Measurements from ENCODE around the gene REXO1.
A peak's percentile ranks its signal among the peaks of the same experiment; 100 is the strongest.

REXO1 gene

DNA sequence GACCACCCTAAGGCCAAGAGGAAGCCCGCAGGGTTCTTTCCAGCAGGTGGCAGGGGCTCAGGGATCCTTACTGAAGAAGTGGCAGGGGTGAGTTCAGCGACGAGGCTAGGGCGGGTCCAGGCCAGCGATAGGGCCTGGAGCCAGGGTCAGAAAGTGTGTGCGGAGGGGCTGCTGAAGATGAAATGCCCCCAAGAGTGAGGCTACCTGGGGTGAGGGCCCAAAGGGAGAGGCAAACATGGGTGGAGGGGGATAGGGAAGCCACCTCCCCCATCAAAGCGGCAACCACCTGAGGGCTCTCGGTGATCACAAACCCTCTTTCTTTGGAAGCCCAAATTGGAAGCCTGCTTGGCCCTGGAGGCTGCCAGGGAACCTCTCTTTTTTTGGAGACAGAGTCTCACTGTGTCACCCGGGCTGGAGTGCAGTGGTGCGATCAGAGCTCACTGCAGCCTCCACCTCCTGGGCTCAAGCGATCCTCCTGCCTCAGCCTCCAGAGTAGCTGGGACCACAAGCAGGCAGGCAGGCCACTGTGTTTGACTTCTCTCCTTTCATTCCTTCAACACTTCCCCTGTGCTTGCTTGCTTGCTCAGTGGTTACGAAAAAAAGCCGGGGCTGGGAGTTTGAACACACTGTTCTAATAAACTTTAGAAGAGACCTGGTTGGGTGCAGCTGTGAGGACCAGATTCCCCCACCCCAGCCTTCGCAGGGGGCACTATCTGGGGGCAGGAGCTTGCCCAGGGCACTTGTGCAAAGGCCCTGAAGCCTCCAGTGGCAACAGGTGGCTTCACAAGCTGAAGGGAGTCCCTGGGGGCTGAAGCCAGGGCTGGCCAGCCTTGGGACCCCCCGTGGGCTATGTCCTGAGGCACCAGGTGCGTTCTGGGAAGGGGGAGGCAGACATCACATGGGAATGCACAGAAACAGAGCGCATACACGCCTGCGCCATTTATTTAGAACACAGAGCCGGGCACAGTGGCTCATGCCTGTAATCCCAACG, 34.8 kb downstream of the REXO1 start:
- peaks cover 16 to 55% (median 45%) of the 10 kb centered on the region in 11 experiments; a peak in 21 of 22 replicates for H4K20me1 ChIP-seq
- no peaks in the 10 kb centered on the region for H3K27me3 ChIP-seq
- peaks cover 35 to 44% (median 41%) of the 10 kb centered on the region in 11 experiments for H3K36me3 ChIP-seq
- H3K4me2 ChIP-seq: peak overlapping the region; percentile 80 to 94 (median 88)
- peak overlapping the region; percentile 53 to 78 (median 66) for H3K4me3 ChIP-seq
- no peak for TF ChIP-seq Cebpa-rat (IDR thresholded peaks at IDR 0.05)
- H3K9ac ChIP-seq: peak overlapping the region; percentile 67 to 81 (median 75)
- peaks cover 15 to 56% (median 51%) of the 10 kb centered on the region in 10 experiments for H3K4me1 ChIP-seq
- peak overlapping the region in 8 of 11 experiments; percentile 45 to 83 (median 72); a peak in 11 of 22 replicates for H3K27ac ChIP-seq
- H3K9me3 ChIP-seq (replicated peaks in 1 of 11): no peaks in the 10 kb centered on the region

DNA sequence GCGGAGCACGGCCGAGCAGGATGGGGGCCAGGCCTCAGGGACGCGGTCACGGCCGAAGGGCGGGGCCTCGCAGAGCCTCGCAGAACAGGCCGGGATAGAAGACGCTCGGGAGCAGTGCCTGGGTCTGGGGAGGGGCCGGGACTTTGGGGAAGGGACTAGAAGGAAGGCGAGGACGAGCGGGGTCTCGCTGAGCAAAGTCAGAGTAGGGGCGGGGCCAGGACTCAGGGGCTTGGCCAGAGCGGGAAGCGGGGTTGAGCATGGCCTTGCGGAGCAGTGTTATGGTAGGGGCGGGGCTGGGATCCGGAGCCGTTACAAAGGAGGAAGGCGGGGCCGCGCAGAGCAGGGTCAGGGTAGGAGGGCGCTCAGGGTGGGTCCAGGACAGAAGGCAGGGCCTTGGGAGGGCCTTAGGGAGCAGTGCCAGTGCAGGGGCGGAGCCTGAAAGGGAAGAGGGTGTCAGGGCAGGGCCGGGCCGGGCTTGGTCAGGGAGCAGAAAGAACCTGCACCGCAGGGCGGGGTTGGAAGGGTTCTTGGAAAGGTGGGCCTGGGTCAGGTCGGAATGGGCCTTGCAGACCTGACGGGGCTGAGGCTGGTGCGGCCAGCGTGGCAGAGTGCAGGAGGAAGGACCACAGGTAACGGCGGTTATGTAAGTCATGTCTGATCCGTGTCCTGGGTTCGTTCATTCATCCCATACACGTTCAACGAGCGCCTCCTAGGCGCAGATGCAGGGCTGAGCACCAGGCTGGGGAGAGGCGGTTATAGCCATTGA, 35.7 kb downstream of the REXO1 start:
- Histone ChIP-seq H3K4me3 (peak overlapping the region; percentile 53 to 78 (median 66)), H3K4me2 (peak overlapping the region; percentile 80 to 94 (median 88)), H3K9me3 (replicated peaks in 1 of 11) (no peaks in the 10 kb centered on the region), H3K36me3 (peaks cover 27 to 35% (median 32%) of the 10 kb centered on the region in 11 experiments), H3K4me1 (peaks cover 15 to 56% (median 51%) of the 10 kb centered on the region in 10 experiments), H3K9ac (peak overlapping the region; percentile 67 to 81 (median 75)), H3K27me3 (no peaks in the 10 kb centered on the region), H4K20me1 (peaks cover 8 to 46% (median 36%) of the 10 kb centered on the region in 11 experiments; a peak in 21 of 22 replicates), H3K27ac (peak overlapping the region in 10 of 11 experiments; percentile 58 to 83 (median 72); a peak in 20 of 22 replicates)
- no peak for TF ChIP-seq Cebpa-rat (IDR thresholded peaks at IDR 0.05)

DNA sequence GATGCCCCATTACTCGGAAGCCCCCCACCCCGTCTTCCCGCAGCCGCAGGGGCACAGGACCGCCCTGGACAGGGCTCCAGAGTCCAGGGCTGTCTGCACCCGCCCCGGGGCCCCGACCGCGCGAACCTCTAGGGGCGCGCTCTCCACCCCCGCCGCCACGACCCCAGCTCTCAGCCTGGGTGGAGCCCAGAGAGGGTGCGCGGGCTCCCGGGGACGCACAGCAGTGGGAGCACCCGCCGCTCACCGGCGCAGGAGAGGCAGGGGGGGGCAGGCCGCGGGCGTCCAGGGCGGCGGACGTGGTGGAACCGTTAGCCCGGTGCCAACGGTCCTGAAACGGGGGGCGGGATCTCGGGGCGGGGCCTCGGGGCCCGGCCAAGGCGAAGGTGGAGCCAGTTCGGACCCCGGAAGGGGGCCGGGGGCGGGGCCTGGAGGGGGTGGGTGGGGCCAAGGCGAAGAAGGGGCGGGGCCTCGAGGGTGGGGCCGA, 36.3 kb downstream of the REXO1 start, which contains the start of gene ATP8B3:
Gene ATP8B3, minus strand, starts transcription at position 335 of the 484 bp plus-strand sequence. CDS start 540 bp downstream, outside the sequence.
- peaks cover 15 to 56% (median 51%) of the 10 kb centered on the region in 10 experiments for H3K4me1 ChIP-seq
- peak within 1 kb of the TSS; percentile 63 to 83 (median 73); a peak in 21 of 22 replicates for H3K27ac ChIP-seq
- TF ChIP-seq Cebpa-rat (IDR thresholded peaks at IDR 0.05): no peak
- peak within 1 kb of the TSS; percentile 53 to 78 (median 66) for H3K4me3 ChIP-seq
- H3K4me2 ChIP-seq: peak within 1 kb of the TSS; percentile 82 to 94 (median 89)
- no peaks in the 10 kb centered on the region for H3K9me3 ChIP-seq (replicated peaks in 1 of 11)
- H3K9ac ChIP-seq: peak within 1 kb of the TSS; percentile 67 to 82 (median 77)
- H4K20me1 ChIP-seq: peaks cover 5 to 40% (median 30%) of the 10 kb centered on the region in 11 experiments; a peak in 21 of 22 replicates
- H3K36me3 ChIP-seq: peaks cover 20 to 29% (median 26%) of the 10 kb centered on the region in 11 experiments
- no peaks in the 10 kb centered on the region for H3K27me3 ChIP-seq

DNA sequence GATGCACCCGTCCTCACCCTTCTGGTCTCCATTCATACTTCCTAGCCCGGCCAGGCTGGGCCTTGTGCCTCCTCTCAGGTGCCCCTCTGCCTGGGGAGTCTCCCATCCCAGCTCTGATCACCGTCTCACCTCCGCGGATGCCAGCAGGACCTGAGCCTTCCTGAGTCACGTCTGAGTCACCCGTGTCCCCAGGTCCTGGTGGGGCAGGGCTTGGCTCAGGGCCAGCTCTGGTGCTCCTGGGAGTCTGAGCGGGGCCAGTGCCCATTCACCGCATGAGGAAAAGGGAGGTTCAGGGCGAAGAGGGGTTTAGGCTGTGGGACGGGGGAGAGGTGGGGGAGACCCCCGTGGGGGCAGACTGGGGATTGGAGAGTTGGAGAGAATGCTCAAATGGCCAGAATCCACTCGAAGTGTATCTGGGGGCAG, 36.8 kb downstream of the REXO1 start:
- H3K4me3 ChIP-seq: peak overlapping the region; percentile 53 to 78 (median 66)
- peak overlapping the region; percentile 80 to 93 (median 87) for H3K4me2 ChIP-seq
- H3K4me1 ChIP-seq: peaks cover 15 to 56% (median 51%) of the 10 kb centered on the region in 10 experiments
- peaks cover 16 to 26% (median 21%) of the 10 kb centered on the region in 11 experiments for H3K36me3 ChIP-seq
- no peaks in the 10 kb centered on the region for H3K27me3 ChIP-seq
- peak overlapping the region; percentile 63 to 81 (median 73); a peak in 21 of 22 replicates for H3K27ac ChIP-seq
- no peak for TF ChIP-seq Cebpa-rat (IDR thresholded peaks at IDR 0.05)
- peaks cover 5 to 35% (median 27%) of the 10 kb centered on the region in 11 experiments; a peak in 21 of 22 replicates for H4K20me1 ChIP-seq
- H3K9me3 ChIP-seq (replicated peaks in 1 of 11): no peaks in the 10 kb centered on the region
- H3K9ac ChIP-seq: peak overlapping the region; percentile 67 to 82 (median 77)

DNA sequence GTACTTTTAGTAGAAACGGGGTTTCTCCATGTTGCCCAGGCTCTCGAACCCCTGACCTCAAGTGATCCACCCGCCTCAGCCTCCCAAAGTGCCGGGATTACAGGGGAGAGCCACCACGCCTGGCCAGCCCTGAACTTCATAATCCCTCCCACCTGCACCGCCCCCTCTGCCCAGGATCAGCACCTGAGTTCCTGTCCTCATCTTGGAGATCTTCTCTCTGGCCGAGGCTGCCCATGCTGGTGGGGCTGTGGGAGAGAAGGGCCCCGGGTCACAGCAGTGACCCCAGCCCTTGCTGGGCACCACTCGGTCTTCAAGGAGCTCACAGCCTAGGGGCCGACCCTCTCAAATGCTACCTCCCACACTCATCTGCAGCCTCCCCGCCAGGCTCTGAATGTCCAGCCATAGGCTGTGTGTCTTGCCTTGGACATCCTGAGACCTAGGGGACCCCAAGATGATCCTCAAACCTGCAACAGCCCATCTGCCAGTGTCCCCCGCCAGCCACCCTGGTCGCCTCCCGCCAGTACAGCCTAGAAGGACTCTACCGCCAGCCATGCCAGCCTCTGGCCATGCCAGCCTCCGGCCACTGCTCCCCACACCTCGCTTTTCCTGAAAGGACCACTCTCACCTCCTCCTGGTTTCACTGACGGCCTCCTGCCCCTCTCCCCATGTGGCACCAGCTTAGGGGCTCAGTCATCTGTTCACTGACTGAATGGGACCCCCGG, 37.7 kb downstream of the REXO1 start:
- H3K4me3 ChIP-seq: no peak overlapping the region
- H3K9ac ChIP-seq: peak overlapping the region in 1 of 11 experiments; percentile 76; a peak in 1 of 22 replicates
- peaks cover 5 to 29% (median 25%) of the 10 kb centered on the region in 11 experiments; a peak in 21 of 22 replicates for H4K20me1 ChIP-seq
- no peak overlapping the region for H3K27ac ChIP-seq
- no peaks in the 10 kb centered on the region for H3K27me3 ChIP-seq
- peak overlapping the region in 9 of 11 experiments; percentile 80 to 93 (median 87); a peak in 15 of 22 replicates for H3K4me2 ChIP-seq
- no peak for TF ChIP-seq Cebpa-rat (IDR thresholded peaks at IDR 0.05)
- peaks cover 15 to 56% (median 51%) of the 10 kb centered on the region in 10 experiments for H3K4me1 ChIP-seq
- H3K9me3 ChIP-seq (replicated peaks in 1 of 11): no peaks in the 10 kb centered on the region
- peaks cover 9 to 28% (median 16%) of the 10 kb centered on the region in 11 experiments for H3K36me3 ChIP-seq

DNA sequence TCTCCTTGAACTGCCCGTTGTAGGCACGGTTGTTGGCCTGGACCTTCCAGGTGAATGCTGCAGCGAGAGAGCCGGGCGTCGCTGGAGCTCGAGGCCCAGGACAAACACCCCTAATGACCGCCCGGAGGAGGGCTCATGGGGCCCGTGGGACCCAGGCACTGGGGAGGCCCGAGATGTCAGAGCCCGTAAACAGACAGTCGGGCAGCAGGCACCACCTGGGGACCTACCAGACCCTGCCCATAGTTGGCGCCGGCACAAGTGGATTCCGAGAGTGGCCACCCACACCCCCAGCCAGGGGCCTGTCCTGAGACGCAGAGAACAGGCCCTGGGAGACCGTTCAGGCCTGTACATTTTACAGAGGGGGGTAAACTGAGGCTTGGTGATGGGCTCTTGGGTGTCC, 38.6 kb downstream of the REXO1 start:
- peaks cover 15 to 48% (median 46%) of the 10 kb centered on the region in 10 experiments for H3K4me1 ChIP-seq
- H3K4me2 ChIP-seq: peak overlapping the region in 6 of 11 experiments; percentile 18 to 90 (median 55); a peak in 10 of 22 replicates
- no peaks in the 10 kb centered on the region for H3K27me3 ChIP-seq
- no peak overlapping the region for H3K27ac ChIP-seq
- peaks cover 5 to 27% (median 18%) of the 10 kb centered on the region in 11 experiments; a peak in 21 of 22 replicates for H4K20me1 ChIP-seq
- H3K4me3 ChIP-seq: no peak overlapping the region
- H3K9me3 ChIP-seq (replicated peaks in 1 of 11): no peaks in the 10 kb centered on the region
- H3K36me3 ChIP-seq: peaks cover under 1 to 22% (median 11%) of the 10 kb centered on the region in 11 experiments; a peak in 21 of 22 replicates
- TF ChIP-seq Cebpa-rat (IDR thresholded peaks at IDR 0.05): no peak
- H3K9ac ChIP-seq: 0 out of 22 replicates have a peak overlapping the region, but pooled peaks of 1 of the 11 experiments have one; percentile 29

DNA sequence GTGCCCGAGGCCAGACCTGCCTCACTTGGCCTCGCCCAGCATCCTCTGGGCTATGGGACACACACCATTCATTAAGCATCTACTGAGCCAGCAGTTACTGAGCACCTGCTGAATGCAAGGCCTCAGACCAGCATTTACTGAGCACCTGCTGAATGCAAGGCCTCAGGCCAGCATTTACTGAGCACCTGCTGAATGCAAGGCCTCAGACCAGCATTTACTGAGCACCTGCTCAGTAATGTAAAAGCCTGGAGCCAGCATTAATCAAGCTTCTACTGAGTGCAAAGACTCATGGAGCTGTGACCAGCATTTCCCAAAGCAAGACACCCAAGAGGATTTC, 39.9 kb downstream of the REXO1 start:
- H4K20me1 ChIP-seq: peaks cover 0 to 14% (median 5%) of the 10 kb centered on the region in 11 experiments; a peak in 14 of 22 replicates
- TF ChIP-seq Cebpa-rat (IDR thresholded peaks at IDR 0.05): no peak
- H3K27me3 ChIP-seq: no peaks in the 10 kb centered on the region
- H3K4me2 ChIP-seq: no peak overlapping the region
- H3K27ac ChIP-seq: no peak overlapping the region
- no peak overlapping the region for H3K4me3 ChIP-seq
- H3K4me1 ChIP-seq: peaks cover 17 to 35% (median 33%) of the 10 kb centered on the region in 10 experiments
- H3K9ac ChIP-seq: no peak overlapping the region
- H3K9me3 ChIP-seq (replicated peaks in 1 of 11): no peaks in the 10 kb centered on the region
- H3K36me3 ChIP-seq: peaks cover 0 to 23% (median 10%) of the 10 kb centered on the region in 11 experiments; a peak in 9 of 22 replicates
